Choroid plexus epithelial cell (primary cell): ENCODE measurements around the gene STRA6.

Experiments used
- DNase-seq: peaks from one replicate; pipeline ENCODE4 v3.0.0-alpha.2; 2010; ENCODE audit warnings: low read depth
- H3K4me3 ChIP-seq: 2 replicates; pipeline ENCODE4 v1.5.1; 2011; ENCODE audit warnings: low read depth, mild to moderate bottlenecking, control low read depth, low read length, moderate library complexity
- TF ChIP-seq, protein P1 (sequence below): conservative IDR thresholded peaks from 2 replicates; pipeline ENCODE4 v1.5.1; 2011; ENCODE audit warnings: low read depth, mild to moderate bottlenecking, control low read depth, inconsistent platforms, low read length, moderate library complexity

STRA6 gene

DNA sequence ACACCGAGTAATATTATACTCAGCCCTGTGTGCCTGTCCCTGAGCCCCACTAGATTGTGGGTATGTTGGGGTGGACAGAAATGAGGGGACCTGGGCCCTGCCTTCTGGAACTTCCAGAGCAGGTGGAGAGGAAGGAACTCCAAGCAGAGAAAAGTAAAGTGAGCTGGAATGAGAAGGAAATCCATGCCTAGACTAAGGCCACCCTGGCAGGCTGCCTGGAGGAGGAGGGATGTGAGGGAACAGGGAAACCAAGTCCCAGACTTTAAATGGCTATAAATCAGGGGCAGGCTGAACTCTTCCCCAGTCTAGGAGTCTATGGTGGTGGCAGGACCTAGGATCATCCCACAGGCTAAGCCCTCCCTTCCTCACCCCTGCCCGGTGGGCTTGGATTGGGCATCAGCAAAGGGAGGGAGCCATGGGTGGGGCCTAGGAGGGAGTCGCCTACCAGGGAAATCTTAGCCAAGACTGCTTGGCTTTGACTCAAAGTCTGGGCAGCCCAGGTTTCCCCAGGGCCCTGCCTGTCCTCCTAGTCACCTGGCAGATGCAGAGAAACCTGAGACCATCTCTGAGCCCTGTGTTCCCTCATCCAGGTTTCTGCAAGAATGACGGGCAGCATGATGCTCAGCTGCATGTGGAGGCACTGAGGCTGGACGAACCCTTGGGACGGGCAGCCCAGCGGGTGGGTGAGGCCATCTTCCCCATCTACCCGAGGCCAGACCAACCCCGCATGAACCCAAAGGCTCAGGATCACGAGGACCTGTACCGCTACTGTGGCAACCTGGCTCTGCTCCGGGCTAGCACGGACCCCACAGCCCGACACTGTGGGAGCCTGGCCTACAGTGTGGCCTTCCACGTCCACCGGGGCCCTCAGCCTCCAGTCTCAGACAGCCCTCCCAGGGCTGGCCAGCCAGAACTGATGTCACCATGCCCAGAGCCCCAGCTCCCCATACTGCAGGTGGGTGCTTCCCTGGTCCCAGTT lies 15.6 kb upstream of the STRA6 start:
- no peak overlapping the region for H3K4me3 ChIP-seq
- DNase-seq, result no peak
- TF ChIP-seq, protein P1, sequence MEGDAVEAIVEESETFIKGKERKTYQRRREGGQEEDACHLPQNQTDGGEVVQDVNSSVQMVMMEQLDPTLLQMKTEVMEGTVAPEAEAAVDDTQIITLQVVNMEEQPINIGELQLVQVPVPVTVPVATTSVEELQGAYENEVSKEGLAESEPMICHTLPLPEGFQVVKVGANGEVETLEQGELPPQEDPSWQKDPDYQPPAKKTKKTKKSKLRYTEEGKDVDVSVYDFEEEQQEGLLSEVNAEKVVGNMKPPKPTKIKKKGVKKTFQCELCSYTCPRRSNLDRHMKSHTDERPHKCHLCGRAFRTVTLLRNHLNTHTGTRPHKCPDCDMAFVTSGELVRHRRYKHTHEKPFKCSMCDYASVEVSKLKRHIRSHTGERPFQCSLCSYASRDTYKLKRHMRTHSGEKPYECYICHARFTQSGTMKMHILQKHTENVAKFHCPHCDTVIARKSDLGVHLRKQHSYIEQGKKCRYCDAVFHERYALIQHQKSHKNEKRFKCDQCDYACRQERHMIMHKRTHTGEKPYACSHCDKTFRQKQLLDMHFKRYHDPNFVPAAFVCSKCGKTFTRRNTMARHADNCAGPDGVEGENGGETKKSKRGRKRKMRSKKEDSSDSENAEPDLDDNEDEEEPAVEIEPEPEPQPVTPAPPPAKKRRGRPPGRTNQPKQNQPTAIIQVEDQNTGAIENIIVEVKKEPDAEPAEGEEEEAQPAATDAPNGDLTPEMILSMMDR, result no peak

DNA sequence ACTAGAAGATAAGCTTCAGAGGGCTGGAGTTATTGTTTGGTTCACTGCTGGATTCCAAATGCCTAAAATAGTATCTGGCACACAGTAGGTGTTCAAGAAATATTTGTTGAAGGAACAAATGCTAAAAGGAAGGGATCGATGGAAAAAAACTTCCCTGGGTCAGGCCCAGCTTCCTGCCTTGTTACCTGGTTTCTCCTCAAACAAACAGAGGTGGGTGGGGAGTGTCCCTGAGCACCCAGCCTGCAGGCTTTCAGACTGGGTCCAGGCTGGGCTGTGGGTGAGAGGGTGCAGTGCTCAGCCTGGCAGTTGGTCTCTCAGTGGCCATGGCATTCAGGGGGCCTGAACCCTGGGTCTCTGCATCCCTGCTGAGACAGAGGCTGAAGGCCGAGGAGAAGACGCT lies 14.4 kb upstream of the STRA6 start:
- DNase-seq, result no peak
- TF ChIP-seq, protein P1, result no peak
- no peak overlapping the region for H3K4me3 ChIP-seq

DNA sequence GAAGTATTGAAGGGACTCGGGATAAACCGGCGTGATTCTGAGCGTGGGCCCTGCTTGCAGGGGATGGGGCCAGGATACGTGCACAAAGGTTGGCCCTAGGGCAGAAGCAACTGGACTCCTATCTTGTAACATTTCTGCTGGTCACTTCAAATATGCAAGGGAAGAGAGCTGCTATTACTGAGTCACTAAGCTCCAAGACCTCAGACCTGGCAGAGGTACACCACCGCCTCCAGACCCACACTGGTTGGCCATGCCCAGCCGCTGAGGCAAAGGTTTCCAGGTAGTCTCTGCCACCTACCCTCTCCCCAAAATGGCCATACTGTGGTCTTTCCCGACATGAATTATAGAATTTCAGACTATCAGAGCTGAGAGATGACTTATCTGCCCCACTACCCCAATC lies 13.4 kb upstream of the STRA6 start:
- no peak for DNase-seq
- no peak overlapping the region for H3K4me3 ChIP-seq
- TF ChIP-seq, protein P1, result no peak

DNA sequence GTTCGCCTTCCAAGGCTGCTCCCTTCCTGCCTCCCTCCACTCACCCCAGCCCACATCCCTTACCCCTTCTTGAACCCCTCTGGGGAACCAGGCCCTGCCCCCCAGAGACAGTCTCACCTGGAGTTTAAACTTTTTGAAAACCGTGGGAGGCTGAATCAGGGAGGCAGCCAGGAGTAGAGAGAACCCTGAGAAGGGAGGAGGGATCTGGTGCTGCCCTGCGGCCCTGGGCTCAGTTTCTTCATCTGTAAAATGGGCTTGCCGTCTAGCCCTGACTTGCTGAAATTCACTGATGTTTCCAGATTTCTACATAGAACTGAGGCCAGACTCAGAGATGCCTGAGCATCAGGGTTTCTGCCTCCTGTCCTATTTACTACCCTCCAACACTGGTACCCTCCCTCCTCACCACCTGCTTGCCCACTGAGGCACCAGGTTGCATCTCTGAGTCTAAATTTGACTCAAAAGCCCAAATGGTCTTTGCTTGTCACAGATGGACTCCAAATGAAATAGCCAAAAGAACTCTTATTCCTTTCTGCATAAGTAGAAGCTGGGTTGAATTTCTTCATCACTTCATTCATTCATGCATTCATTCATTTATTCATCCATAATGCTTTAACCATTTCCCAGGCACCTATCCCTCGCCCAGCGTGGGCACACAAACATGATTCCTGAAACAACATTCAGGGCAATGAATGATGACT lies 11.9 kb upstream of the STRA6 start:
- TF ChIP-seq, protein P1, result no peak
- DNase-seq, result no peak
- H3K4me3 ChIP-seq, result no peak overlapping the region

DNA sequence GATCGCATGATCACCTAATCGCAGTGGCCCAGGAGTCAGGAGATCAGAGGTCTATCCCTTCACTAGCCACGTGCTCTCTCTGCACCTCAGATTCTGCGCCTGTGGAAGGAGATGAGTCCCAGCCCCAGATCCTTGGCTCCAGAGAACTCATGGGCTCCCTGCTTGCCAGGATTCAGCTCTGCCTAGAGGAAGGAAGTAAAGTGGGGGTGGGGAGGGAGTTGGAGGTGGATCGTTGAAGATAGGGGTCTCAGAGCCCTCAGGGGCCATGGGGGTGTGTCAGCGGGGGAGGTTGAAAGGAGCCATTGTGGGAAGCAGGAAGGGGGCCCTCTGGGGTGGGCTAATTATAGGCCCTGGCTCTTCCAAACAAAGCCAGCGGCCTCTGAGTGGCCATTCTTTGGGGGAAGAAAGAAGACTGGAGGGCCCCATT lies 11.3 kb upstream of the STRA6 start:
- no peak overlapping the region for H3K4me3 ChIP-seq
- DNase-seq, result no peak
- TF ChIP-seq, protein P1, result no peak

DNA sequence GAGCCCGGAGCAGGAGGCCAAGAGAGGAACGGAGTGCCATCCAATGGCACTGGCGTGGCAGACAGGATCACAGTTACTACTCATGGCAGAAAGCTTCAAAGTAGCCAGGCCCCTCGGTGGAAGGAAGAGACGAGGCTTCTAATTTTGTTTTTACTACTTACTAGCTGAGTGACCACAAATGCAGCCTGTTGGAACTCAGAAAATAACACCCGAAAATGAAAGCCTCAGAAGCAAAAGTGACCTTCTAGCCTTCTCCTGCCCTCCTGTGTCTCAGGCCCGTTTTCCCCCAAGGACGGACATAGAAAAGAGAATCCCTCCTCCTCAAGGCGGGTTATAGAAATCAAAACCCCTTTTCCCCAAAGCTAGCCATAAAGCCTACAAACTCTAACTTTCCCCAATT lies 9.9 kb upstream of the STRA6 start:
- H3K4me3 ChIP-seq, result no peak overlapping the region
- TF ChIP-seq, protein P1, result no peak
- DNase-seq, result no peak
